HG03565 (cell line): ENCODE results near the gene NTM.
A peak's percentile ranks its signal among the peaks of the same experiment; 100 is the strongest.

Source experiments
- ATAC-seq: cut with Tn5 transposase; IDR thresholded peaks from one replicate; pipeline ENCODE4 v1.9.1; 2021; ENCODE audit warnings: mild to moderate bottlenecking, moderate library complexity; ENCODE audit not compliant: unreplicated experiment

NTM gene

DNA sequence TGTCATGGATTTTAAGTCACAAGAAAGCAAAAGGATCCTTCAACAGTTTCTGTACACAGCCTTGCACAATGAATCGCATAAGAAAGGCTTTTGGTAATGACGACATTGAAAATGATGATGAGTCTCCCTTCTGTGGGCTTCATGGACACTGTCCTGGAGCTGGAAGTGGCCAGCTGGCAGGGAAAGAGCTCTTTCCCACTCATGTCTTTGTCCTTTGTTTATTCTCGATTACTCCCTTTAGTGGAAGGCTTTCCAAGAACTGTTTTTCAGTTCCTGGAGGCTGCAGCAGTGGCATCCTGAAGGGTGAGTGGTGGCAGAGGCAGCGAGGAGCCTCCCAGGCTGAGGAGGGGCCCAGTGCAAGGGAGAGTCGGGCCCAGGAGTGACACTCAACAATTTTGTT, 505.2 kb downstream of the NTM start:
- ATAC-seq = no peak

GRCh38 chr11:131877246-131877942, 507.0 kb downstream of the NTM start:
- no peak for ATAC-seq

GRCh38 chr11:131880316-131880715, 509.9 kb downstream of the NTM start:
- ATAC-seq = no peak

DNA sequence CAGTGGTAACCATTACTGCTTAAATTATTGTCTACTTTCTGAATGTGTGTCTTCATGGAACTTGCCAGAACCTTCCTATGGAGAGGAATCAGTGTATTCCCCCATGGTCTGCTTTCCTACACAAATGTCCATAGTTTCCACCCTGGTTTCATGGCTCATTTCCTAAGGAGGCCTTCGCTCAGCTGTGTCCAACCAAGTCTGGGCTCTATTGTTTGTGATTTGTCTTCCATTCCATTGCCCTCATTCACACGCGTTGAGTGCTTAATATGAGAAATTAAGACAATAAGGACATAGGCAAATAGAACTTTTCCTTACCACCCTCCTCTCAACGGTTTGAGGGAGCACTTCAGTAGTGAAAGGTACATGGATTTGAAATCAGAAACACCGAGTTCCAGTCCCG, 510.6 kb downstream of the NTM start:
- ATAC-seq = no peak

DNA sequence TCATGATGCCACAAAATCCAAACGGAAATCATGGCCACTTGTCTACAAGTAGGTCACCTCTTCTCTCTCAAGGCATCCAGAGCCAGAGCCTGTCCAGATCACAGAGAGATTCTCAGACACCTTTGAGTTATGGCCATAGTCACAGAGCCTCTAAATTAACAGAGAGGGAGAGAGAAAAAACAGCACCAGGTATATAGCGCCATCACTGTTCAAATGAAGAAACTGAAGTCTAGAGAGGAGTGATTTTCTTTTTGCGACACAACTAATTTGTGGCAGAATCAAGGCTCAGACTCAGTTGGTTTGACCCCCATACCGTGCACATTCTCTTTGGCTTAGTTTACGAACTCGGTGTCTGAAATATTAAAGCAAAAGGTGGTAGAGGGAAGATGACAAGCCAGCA, 512.9 kb downstream of the NTM start:
- no peak for ATAC-seq

GRCh38 chr11:131884461-131885073, 514.2 kb downstream of the NTM start:
- no peak for ATAC-seq

DNA sequence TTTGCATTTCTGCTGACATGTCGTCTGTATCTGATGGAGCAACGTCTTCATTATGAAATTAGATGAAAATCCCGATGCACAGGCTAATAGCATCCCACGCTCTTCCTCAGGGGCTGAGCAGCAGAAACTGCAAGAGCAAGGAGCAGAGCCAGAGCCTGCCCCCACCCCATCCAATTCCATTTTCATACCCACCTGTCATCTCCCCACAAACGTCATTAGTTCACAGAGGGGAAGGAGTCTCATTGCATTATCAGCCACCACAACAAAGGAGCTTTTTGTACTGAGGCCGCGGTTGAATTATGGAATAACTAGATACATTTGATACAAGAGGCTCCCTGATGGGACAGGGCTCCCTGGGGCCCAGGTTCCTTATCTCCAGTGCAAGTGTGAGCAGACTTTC, 515.0 kb downstream of the NTM start:
- no peak for ATAC-seq

DNA sequence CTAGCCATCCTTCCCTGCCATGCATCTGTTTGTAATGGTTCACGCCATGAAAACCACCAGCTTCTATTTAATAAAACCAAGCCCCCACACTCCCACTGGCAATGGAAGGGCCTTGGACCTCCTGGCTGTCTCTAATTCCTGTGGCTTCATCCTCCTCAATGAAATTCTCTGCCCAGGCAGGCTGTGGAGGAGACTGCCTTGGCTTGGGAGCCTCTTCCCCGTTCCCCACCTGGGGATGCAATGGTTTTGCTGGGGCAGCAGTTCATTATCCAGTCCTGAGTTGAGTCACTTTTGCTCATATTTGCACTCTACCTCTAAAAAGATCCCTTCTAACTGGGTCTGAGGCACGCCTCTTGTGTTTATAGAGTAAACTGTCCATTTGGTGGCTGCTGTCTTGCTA, 515.8 kb downstream of the NTM start:
- ATAC-seq = no peak

DNA sequence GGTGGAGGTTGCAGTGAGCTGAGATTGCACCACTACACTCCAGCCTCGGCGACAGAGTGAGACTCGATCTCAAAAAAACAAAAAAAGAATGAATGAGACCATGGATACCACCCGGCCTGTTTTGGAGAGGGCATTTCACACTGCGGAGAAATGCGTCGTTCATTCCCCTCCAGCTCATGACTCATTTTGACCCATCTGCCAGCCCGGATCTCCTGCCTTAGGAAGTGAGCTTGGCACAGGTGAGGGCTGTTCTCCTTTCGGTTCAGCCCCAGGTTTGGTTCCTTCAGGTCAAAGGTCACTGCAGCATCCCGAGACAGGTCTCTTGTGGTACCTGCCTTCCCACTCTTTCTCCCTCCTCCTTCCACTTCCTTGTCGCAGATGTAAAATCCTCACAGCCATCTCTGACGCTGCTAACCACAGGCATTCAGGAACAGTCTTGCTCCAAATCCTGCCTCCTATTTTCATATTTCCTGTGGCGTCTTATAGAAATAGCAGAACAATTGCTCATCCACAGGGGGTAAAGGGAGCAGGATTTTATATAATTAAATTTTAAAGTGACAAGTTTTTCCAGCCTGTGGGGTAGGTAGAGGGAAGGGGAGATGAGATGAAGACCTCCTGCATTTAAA, 517.9 kb downstream of the NTM start:
- ATAC-seq = no peak

DNA sequence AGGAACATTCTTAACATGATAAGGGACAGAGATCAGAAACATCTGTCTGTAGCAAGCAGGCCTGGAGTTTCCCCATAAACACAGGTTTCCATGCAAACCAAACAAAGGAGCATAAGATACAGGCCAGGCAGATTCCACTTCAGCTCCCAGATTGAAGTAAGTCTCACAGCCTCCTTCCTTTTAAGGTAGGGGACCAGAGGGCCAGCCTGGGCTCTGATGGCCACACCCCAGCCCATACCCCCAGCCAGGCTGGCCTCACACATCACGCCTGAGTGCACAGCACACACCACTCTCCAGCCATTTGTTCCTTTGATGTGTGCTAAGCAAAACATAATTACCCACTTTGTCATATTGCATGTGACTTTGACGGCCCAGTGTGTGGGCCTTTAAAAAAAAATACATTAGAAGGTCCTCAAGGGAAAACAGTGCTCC, 518.7 kb downstream of the NTM start:
- peak; percentile 28 for ATAC-seq

DNA sequence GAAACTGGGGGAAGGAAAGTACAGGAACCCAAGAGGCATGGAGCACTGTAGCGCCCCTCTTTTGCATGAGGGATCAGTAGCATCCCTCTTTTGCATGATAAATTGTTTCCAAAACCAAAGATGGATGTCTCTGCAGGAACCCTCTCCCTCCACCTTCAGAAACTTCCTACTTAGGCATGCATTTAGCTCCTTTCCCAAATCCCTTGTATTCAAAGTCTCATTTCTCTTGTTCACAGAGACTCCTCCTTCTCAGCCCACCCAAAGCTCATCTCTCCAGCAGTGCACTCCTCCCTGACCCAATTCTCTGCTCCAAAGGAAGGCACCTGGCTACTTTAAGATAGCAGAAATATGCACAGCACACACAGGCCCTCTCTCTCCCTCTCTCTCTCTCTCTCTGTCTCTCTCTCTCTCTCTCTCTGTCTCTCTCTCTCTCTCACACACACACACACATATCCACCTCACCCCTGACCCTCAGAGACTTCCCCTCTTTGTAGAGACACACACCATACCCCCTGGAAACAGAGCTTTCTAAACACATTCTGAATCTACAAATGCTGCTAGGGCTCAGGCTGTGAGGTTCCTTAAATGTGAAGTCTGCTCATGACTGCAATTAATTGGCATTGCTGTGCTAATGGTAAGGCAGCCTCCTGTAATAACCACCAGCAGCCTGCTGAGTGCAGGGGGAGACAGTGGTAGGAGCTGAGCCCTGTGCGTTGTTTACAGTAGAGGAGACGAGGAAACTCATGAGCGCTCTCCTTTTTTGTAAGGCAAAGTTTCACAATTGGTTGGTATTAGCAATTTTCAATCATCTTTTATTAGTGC, 519.6 kb downstream of the NTM start:
- ATAC-seq = no peak

GRCh38 chr11:131893103-131893890, 522.9 kb downstream of the NTM start:
- ATAC-seq = peak; percentile 90

DNA sequence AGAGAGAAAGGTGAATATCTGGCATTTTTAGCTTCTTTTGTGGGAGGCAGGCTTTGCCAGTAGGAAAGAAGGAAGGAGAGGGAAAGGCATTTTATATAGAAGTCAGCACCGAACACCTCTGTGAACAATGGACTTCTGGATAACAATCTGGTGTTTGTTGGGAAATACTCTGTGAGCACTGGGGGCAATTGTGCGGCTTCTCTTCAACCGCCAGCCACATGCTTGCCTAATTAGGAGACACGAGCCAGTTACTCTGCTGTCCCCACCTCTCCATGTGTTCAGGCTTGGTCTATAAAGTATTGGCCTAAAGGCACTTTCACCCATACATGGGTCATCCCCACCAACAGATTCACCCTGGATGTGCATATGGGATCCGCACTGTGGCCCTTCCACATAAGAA, 523.6 kb downstream of the NTM start:
- ATAC-seq = no peak

GRCh38 chr11:131894615-131895544, 524.5 kb downstream of the NTM start:
- no peak for ATAC-seq

GRCh38 chr11:131895865-131896264, 525.5 kb downstream of the NTM start:
- ATAC-seq = no peak

GRCh38 chr11:131896978-131897615, 526.7 kb downstream of the NTM start:
- no peak for ATAC-seq

DNA sequence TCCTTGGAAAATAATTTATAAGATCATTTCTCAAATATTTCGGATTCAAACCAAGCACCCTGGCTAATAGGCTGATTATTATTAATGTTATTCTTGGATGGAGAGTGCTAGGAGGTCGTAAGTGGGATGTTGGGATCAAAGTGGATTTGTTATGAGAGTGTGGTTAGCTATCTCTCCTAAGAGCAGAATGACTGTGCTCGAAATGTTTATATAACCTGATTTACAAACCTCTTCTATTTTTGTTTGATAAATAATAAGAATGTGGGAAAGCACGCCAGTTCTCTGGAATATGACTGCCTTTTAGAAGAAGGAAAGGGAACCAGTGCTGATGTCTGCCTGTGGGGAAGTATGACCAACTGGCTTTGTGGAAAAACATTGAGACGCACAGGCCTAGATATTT, 527.5 kb downstream of the NTM start:
- no peak for ATAC-seq

DNA sequence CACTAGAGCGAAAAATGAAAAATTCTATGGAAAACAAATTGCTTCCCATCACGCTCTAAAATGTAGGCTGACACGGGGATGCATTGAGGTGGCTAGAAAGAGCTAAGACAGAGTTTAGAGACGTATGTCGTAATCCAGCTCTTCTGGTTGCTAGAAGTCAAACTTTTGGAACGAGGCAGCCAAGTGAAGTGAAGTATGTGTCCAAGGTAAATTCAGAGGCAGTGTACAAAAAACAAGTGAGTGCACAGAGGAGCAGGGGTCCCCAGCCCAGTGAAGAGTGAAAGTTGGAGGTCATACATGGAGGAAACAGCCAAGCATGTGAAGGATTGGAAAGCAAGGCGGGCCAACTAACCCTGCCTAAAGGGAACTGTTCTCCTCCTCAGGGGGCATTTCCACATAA, 528.5 kb downstream of the NTM start:
- ATAC-seq = no peak

GRCh38 chr11:131899950-131900580, 529.6 kb downstream of the NTM start:
- no peak for ATAC-seq
